ENCODE measurements around the gene PCDHGB6.

DNA sequence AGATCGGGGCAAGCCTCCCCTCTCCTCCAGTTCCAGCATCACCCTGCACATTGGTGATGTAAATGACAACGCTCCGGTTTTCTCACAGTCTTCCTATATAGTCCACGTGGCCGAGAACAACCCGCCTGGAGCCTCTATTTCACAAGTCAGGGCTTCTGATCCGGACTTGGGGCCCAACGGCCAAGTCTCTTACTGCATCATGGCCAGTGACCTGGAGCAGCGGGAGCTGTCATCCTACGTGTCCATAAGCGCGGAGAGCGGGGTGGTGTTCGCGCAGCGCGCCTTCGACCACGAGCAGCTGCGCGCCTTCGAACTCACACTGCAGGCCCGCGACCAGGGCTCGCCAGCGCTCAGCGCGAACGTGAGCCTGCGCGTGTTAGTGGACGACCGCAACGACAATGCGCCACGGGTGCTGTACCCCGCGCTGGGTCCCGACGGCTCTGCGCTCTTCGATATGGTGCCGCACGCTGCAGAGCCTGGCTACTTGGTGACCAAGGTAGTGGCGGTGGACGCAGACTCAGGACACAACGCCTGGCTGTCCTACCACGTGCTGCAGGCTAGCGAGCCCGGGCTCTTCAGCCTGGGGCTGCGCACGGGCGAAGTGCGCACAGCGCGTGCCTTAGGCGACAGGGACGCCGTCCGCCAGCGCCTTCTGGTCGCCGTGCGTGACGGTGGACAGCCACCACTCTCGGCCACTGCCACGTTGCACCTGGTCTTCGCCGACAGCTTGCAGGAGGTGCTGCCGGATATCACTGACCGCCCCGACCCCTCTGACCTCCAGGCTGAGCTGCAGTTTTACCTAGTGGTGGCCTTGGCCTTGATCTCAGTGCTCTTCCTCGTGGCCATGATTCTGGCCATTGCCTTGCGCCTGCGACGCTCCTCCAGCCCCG lies 18.4 kb upstream of the PCDHGB6 start:
- no peak for TF ChIP-seq CTCF (IDR thresholded peaks at IDR 0.05)
- TF ChIP-seq POLR2AphosphoS5 (IDR thresholded peaks at IDR 0.05) = no peak
- no peak for TF ChIP-seq POLR2A (IDR thresholded peaks at IDR 0.05)
